WI38 (cell line): ENCODE results near the gene CD44.

Experiments
- H3K4me3 ChIP-seq: 2 replicates; pipeline ENCODE4 v1.5.1; 2011; ENCODE audit warnings: low read depth, mild to moderate bottlenecking, control low read depth, low read length
- CTCF ChIP-seq: IDR thresholded peaks from 2 replicates; pipeline ENCODE4 v1.5.1; 2012; ENCODE audit warnings: low read depth, mild to moderate bottlenecking, control low read depth, low read length

The CD44 gene

GRCh38 chr11:35272391-35272902, 133.5 kb downstream of the CD44 start:
- no peak overlapping the region for H3K4me3 ChIP-seq
- TF ChIP-seq CTCF = no peak

- H3K4me3 ChIP-seq = no peak overlapping the region
- TF ChIP-seq CTCF = no peak
Observed at GRCh38 chr11:35274909-35275785, 136.2 kb downstream of the CD44 start.

GRCh38 chr11:35275786-35276170, 136.8 kb downstream of the CD44 start:
- no peak for TF ChIP-seq CTCF

GRCh38 chr11:35276396-35277145, 137.6 kb downstream of the CD44 start:
- no peak for TF ChIP-seq CTCF
- no peak overlapping the region for H3K4me3 ChIP-seq

More at GRCh38 chr11:35275786-35276170, 136.8 kb downstream of the CD44 start:
- H3K4me3 ChIP-seq = no peak overlapping the region

GRCh38 chr11:35277827-35278226, 138.9 kb downstream of the CD44 start:
- H3K4me3 ChIP-seq = no peak overlapping the region
- TF ChIP-seq CTCF = no peak

- TF ChIP-seq CTCF = no peak
- H3K4me3 ChIP-seq = no peak overlapping the region
Observed at GRCh38 chr11:35280727-35281126, 141.8 kb downstream of the CD44 start.
